ENCODE measurements around the gene ARHGAP28. TPM values are rescaled to one million over a fixed set of nuclear protein-coding genes. Genes with fewer than 3 reads are reported as not detected.
A peak's percentile ranks its signal among the peaks of the same experiment; 100 is the strongest.
"Not testable (repeated sequence)": the region's sequence is repeated elsewhere in the genome, so short reads cannot be mapped to it uniquely, and the experiment has no call there.

The ARHGAP28 gene
- total and polyA plus RNA-seq, 3 donors from 2014 or later, result 45.5 to 161 (median 76.8) TPM

DNA sequence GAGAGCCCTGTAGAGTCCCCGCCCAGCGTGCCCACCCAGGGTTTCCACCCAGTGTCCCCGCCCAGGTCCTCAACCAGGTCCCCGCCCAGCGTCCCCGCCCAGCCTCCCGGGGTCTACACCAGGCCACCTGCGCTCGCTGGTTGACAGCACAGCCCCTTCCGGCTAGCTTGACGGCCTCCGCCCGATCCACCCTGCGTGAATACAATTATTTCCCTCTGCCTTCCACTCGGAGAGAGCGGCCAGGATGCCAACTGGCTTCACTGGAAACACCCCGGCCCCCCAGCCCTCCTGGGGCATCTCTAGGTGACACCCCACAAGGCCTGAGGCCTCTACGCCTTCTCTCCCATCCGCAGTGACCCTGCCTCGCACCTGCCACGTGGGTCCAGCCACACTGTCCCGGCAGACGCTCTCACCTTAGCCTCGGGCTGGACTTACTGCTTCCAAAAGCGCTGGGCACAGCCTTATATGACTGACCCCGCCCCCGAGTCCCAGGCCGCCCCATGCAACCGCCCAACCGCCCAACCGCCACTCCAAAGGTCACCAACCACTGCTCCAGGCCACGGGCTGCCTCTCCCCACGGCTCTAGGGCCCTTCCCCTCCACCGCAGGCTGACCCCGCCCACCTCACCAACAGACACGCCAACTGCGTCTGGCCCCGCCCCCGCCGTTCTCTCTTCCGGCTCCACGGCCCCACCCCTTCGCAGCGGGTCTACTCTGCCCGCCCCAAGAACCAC, 200.0 kb downstream of the ARHGAP28 start:
- Histone ChIP-seq H3K9me3 (no peaks in the 10 kb centered on the region), H3K4me3 (peak overlapping the region; percentile 44 to 56), H3K27me3 (no peaks in the 10 kb centered on the region), H3K36me3 (ENCODE audit: low read depth, missing control alignments) (no peaks in the 10 kb centered on the region), H3K27ac (no peak overlapping the region), H3K4me1 (peaks cover 5% of the 10 kb centered on the region)
- DNase-seq, result peak; percentile 74
- 67 to 81% methylated on average over 24 to 45 of the region's 45 CpGs for WGBS, 2 donors
- TF ChIP-seq, protein P1, sequence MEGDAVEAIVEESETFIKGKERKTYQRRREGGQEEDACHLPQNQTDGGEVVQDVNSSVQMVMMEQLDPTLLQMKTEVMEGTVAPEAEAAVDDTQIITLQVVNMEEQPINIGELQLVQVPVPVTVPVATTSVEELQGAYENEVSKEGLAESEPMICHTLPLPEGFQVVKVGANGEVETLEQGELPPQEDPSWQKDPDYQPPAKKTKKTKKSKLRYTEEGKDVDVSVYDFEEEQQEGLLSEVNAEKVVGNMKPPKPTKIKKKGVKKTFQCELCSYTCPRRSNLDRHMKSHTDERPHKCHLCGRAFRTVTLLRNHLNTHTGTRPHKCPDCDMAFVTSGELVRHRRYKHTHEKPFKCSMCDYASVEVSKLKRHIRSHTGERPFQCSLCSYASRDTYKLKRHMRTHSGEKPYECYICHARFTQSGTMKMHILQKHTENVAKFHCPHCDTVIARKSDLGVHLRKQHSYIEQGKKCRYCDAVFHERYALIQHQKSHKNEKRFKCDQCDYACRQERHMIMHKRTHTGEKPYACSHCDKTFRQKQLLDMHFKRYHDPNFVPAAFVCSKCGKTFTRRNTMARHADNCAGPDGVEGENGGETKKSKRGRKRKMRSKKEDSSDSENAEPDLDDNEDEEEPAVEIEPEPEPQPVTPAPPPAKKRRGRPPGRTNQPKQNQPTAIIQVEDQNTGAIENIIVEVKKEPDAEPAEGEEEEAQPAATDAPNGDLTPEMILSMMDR (IDR thresholded peaks at IDR 0.05), result no peak
- TF ChIP-seq POLR2A (IDR thresholded peaks at IDR 0.05), result no peak
- intact Hi-C loops (cut with DNase I; ENCODE audit: low total_unique reads), result no loop called here

DNA sequence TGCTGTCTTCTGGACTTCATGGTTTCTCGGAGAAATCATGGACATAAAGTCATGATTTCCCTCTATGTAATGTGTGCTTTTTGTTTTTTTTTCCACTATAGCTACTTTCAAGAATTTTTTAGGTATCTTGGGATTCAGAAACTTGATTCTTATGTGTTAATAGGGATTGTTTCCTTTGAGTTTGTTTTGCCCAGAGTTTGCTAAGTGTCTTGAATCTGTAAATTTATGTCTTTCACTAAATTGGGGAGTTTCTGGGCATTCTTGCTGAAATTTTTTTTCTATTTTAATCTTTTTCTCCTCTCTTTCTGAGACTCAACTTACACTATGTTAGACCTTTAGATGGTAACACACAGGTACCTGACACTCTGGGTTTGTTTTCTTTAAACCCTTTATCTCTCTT, 205.3 kb downstream of the ARHGAP28 start:
- Histone ChIP-seq H3K36me3 (ENCODE audit: low read depth, missing control alignments) (no peaks in the 10 kb centered on the region), H3K27me3 (no peaks in the 10 kb centered on the region), H3K9me3 (no peaks in the 10 kb centered on the region), H3K27ac (no peak overlapping the region), H3K4me3 (no peak overlapping the region), H3K4me1 (no peaks in the 10 kb centered on the region)
- DNase-seq, result no peak
- TF ChIP-seq POLR2A (IDR thresholded peaks at IDR 0.05), result no peak
- TF ChIP-seq, protein P1 (IDR thresholded peaks at IDR 0.05), result no peak
- intact Hi-C loops (cut with DNase I; ENCODE audit: low total_unique reads), result no loop called here
- WGBS, 2 donors, result 90 to 93% methylated on average over 1 of the region's 1 CpG

DNA sequence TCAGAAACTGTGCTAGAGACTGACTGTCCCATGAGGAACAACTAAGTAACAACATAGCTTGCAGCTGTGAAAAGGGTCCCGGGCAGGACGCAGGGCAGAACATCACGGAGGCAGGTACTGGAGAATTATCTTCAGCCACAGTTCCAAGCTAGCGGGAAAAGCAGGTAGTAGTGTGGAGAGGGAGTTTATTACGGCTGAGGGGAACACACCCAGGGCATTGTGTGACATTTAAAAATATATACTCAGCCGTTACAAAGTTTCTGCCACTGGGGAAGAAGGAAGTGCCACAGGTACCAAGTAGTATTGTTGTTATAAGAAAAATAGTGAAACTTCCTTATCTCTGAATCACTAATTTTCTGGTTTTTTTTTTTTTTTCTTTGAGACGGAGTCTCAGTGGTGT, 208.5 kb downstream of the ARHGAP28 start:
- intact Hi-C loops (cut with DNase I; ENCODE audit: low total_unique reads), result no loop called here
- Histone ChIP-seq H3K36me3 (ENCODE audit: low read depth, missing control alignments) (no peaks in the 10 kb centered on the region), H3K27ac (no peak overlapping the region), H3K27me3 (no peaks in the 10 kb centered on the region), H3K4me3 (no peak overlapping the region), H3K4me1 (no peaks in the 10 kb centered on the region), H3K9me3 (no peaks in the 10 kb centered on the region)
- 56 to 66% methylated on average over 7 of the region's 7 CpGs for WGBS, 2 donors
- DNase-seq, result no peak
- no peak for TF ChIP-seq POLR2A (IDR thresholded peaks at IDR 0.05)
- TF ChIP-seq, protein P1 (IDR thresholded peaks at IDR 0.05), result no peak

DNA sequence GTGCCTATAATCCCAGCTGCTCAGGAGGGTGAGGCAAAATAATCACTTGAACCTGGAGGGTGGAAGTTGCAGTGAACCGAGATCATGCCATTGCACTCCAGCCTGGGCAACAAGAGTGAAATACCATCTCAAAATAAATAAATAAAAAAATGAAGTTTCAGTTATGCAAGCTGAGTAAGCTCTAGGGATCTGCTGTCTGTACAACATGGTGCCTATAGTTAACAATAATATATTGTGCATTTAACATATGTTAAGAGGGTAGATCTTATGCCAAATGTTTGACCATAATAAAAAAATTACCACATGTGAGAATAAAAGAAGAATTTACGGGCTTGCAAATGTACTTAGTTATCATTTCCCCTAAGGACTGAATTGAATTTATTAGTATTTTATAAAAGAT, 208.9 kb downstream of the ARHGAP28 start:
- H3K27ac ChIP-seq; H3K9me3 ChIP-seq; intact Hi-C loops (cut with DNase I; ENCODE audit: low total_unique reads); H3K4me3 ChIP-seq; H3K4me1 ChIP-seq; DNase-seq; H3K36me3 ChIP-seq (ENCODE audit: low read depth, missing control alignments); H3K27me3 ChIP-seq: not testable (repeated sequence)
- WGBS, 2 donors, result 87 to 93% methylated on average over 2 of the region's 2 CpGs

DNA sequence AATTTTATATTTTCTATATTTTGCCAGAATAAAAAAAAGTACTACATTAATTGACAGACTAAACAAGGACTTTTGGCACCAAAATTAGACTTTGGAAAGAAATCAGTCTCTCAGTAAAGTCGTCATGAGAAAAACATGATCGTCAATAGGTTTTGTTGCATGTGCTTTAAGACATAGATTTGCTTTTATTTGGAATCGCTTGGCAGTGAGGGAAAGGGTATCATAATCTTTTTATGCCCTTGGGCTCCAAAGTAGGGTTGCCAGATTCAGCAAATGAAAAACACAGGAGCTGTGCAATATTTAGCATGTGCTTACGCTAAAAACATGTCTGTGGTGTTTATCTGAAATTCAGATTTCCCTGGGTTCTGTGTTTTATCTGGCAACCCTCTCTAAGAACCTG, 210.5 kb downstream of the ARHGAP28 start:
- Histone ChIP-seq H3K4me1 (no peaks in the 10 kb centered on the region), H3K27me3 (no peaks in the 10 kb centered on the region), H3K36me3 (ENCODE audit: low read depth, missing control alignments) (no peaks in the 10 kb centered on the region), H3K9me3 (no peaks in the 10 kb centered on the region), H3K4me3 (no peak overlapping the region), H3K27ac (no peak overlapping the region)
- WGBS, 2 donors, result 61 to 89% methylated on average over 4 of the region's 4 CpGs
- TF ChIP-seq, protein P1 (IDR thresholded peaks at IDR 0.05), result no peak
- TF ChIP-seq POLR2A (IDR thresholded peaks at IDR 0.05), result no peak
- DNase-seq, result no peak
- intact Hi-C loops (cut with DNase I; ENCODE audit: low total_unique reads), result no loop called here
